ENCODE measurements around the gene FBXO22.
A peak's percentile ranks its signal among the peaks of the same experiment; 100 is the strongest.

The FBXO22 gene

GRCh38 chr15:75916978-75917377 lies 13.3 kb downstream of the FBXO22 start:
- in situ Hi-C loops (cut with HindIII; ENCODE audit: low sequenced_read_pairs), result no loop called here
- no peak for DNase-seq (ENCODE audit: low read depth, low spot score)
- H3K4me3 ChIP-seq (ENCODE audit: low read depth, low read length), result no peak overlapping the region
- TF ChIP-seq CTCF (IDR thresholded peaks at IDR 0.05; ENCODE audit: low read depth, low read length), result no peak

GRCh38 chr15:75918135-75918534 lies 14.5 kb downstream of the FBXO22 start:
- TF ChIP-seq CTCF (IDR thresholded peaks at IDR 0.05; ENCODE audit: low read depth, low read length), result no peak
- in situ Hi-C loops (cut with HindIII; ENCODE audit: low sequenced_read_pairs), result no loop called here

GRCh38 chr15:75920079-75920478 lies 16.4 kb downstream of the FBXO22 start:
- no peak for TF ChIP-seq CTCF (IDR thresholded peaks at IDR 0.05; ENCODE audit: low read depth, low read length)
- in situ Hi-C loops (cut with HindIII; ENCODE audit: low sequenced_read_pairs), result no loop called here
- H3K4me3 ChIP-seq (ENCODE audit: low read depth, low read length), result no peak overlapping the region
- peak; percentile 64 for DNase-seq (ENCODE audit: low read depth, low spot score)

More at GRCh38 chr15:75918135-75918534, 14.5 kb downstream of the FBXO22 start:
- H3K4me3 ChIP-seq (ENCODE audit: low read depth, low read length), result no peak overlapping the region
- DNase-seq (ENCODE audit: low read depth, low spot score), result no peak

- H3K4me3 ChIP-seq (ENCODE audit: low read depth, low read length), result no peak overlapping the region
- TF ChIP-seq CTCF (IDR thresholded peaks at IDR 0.05; ENCODE audit: low read depth, low read length), result peak; percentile 42
- peak; percentile 50 for DNase-seq (ENCODE audit: low read depth, low spot score)
- in situ Hi-C loops (cut with HindIII; ENCODE audit: low sequenced_read_pairs), result no loop called here
Observed at GRCh38 chr15:75921732-75922703, 18.3 kb downstream of the FBXO22 start.

GRCh38 chr15:75923756-75924155 lies 20.1 kb downstream of the FBXO22 start:
- in situ Hi-C loops (cut with HindIII; ENCODE audit: low sequenced_read_pairs), result no loop called here
- H3K4me3 ChIP-seq (ENCODE audit: low read depth, low read length), result no peak overlapping the region
- no peak for DNase-seq (ENCODE audit: low read depth, low spot score)
- no peak for TF ChIP-seq CTCF (IDR thresholded peaks at IDR 0.05; ENCODE audit: low read depth, low read length)

- in situ Hi-C loops (cut with HindIII; ENCODE audit: low sequenced_read_pairs), result no loop called here
- DNase-seq (ENCODE audit: low read depth, low spot score), result no peak
- no peak for TF ChIP-seq CTCF (IDR thresholded peaks at IDR 0.05; ENCODE audit: low read depth, low read length)
- no peak overlapping the region for H3K4me3 ChIP-seq (ENCODE audit: low read depth, low read length)
Observed at GRCh38 chr15:75924576-75924975, 20.9 kb downstream of the FBXO22 start.

All from astrocyte of the spinal cord (primary cell).